GM19463 (cell line): ENCODE results near the gene PLA2G4A.

Experiments
- ATAC-seq: cut with Tn5 transposase; IDR thresholded peaks from one replicate; pipeline ENCODE4 v1.9.1; 2021; ENCODE audit warnings: mild to moderate bottlenecking, moderate library complexity; ENCODE audit not compliant: unreplicated experiment

PLA2G4A gene

GRCh38 chr1:186828611-186829454 is at the start of gene PLA2G4A:
Gene PLA2G4A, plus strand, starts transcription at chr1:186828949. Its CDS starts 25,406 bp downstream, at chr1:186854355.
- peak; percentile 84 for ATAC-seq

GRCh38 chr1:186780076-186780475 is 48.7 kb upstream of the PLA2G4A start:
- peak; percentile 59 for ATAC-seq

- no peak for ATAC-seq
These were observed 47.0 kb upstream of the PLA2G4A start for GRCh38 chr1:186781730-186782129.

- no peak for ATAC-seq
These were observed 46.0 kb upstream of the PLA2G4A start for GRCh38 chr1:186782791-186783190.

- no peak for ATAC-seq
These were observed 45.6 kb upstream of the PLA2G4A start for GRCh38 chr1:186783193-186783592.

- ATAC-seq: no peak
These were observed 43.2 kb upstream of the PLA2G4A start for GRCh38 chr1:186785503-186785902.

- ATAC-seq: no peak
These were observed 38.6 kb upstream of the PLA2G4A start for GRCh38 chr1:186790101-186790500.

- peak; percentile 43 for ATAC-seq
These were observed 35.7 kb upstream of the PLA2G4A start for GRCh38 chr1:186792870-186793581.

- peak; percentile 45 for ATAC-seq
These were observed 35.2 kb upstream of the PLA2G4A start for GRCh38 chr1:186793582-186793927.

- ATAC-seq: no peak
These were observed 29.6 kb upstream of the PLA2G4A start for GRCh38 chr1:186798960-186799688.

GRCh38 chr1:186799689-186800054 is 29.1 kb upstream of the PLA2G4A start:
- ATAC-seq: peak; percentile 93

GRCh38 chr1:186802388-186802787 is 26.4 kb upstream of the PLA2G4A start:
- ATAC-seq: no peak

GRCh38 chr1:186804679-186805078 is 24.1 kb upstream of the PLA2G4A start:
- ATAC-seq: no peak

- no peak for ATAC-seq
These were observed 22.3 kb upstream of the PLA2G4A start for GRCh38 chr1:186806477-186806876.

- no peak for ATAC-seq
These were observed 21.6 kb upstream of the PLA2G4A start for GRCh38 chr1:186807163-186807562.

GRCh38 chr1:186811892-186812291 is 16.9 kb upstream of the PLA2G4A start:
- ATAC-seq: no peak

GRCh38 chr1:186812570-186812969 is 16.2 kb upstream of the PLA2G4A start:
- ATAC-seq: no peak

- ATAC-seq: no peak
These were observed 15.3 kb upstream of the PLA2G4A start for GRCh38 chr1:186813420-186813819.

GRCh38 chr1:186819126-186819525 is 9.6 kb upstream of the PLA2G4A start:
- peak; percentile 54 for ATAC-seq

GRCh38 chr1:186819563-186819962 is 9.2 kb upstream of the PLA2G4A start:
- ATAC-seq: peak; percentile 59
